ENCODE data around the gene NFIC.

NFIC gene

GRCh38 chr19:3357992-3358688 lies 8.2 kb upstream of the NFIC start:
- Histone ChIP-seq H3K4me3 (ENCODE audit: low read length) (no peak overlapping the region), H3K79me2 (ENCODE audit: low read length) (no peaks in the 10 kb centered on the region), H3K27ac (ENCODE audit: low read length) (no peak overlapping the region), H2AFZ (ENCODE audit: low read length) (no peak overlapping the region), H3K36me3 (replicated peaks; ENCODE audit: insufficient read depth, low read length) (no peaks in the 10 kb centered on the region), H3K9me2 (replicated peaks; ENCODE audit: insufficient read depth, low read length) (no peaks in the 10 kb centered on the region), H3K9me3 (replicated peaks; ENCODE audit: insufficient read depth, low read length) (no peaks in the 10 kb centered on the region), H3K4me1 (ENCODE audit: low read length) (no peaks in the 10 kb centered on the region), H4K20me1 (ENCODE audit: insufficient read depth, low read length) (no peaks in the 10 kb centered on the region), H3K9ac (ENCODE audit: low read length) (no peak overlapping the region), H3K4me2 (ENCODE audit: low read depth, low read length) (no peak overlapping the region), H3F3A (ENCODE audit: insufficient read depth, low read length) (no peaks in the 10 kb centered on the region), H3K27me3 (replicated peaks; ENCODE audit: insufficient read depth, low read length) (peaks cover 79% of the 10 kb centered on the region)
- no peak for TF ChIP-seq EZH2 (optimal IDR thresholded peaks at IDR 0.05; ENCODE audit: low read depth, low read length)
- TF ChIP-seq CTCF (IDR thresholded peaks at IDR 0.05; ENCODE audit: low read length): no peak
- TF ChIP-seq EZH2phosphoT487 (IDR thresholded peaks at IDR 0.05; ENCODE audit: low read length): no peak
- DNase-seq: no peak

- H3K27ac ChIP-seq (ENCODE audit: low read length): no peak overlapping the region
- H3K4me3 ChIP-seq (ENCODE audit: low read length): peak overlapping the region; percentile 36; the same call in 1 of the 2 replicates
- H3K9ac ChIP-seq (ENCODE audit: low read length): no peak overlapping the region
- H4K20me1 ChIP-seq (ENCODE audit: insufficient read depth, low read length): no peaks in the 10 kb centered on the region
- no peaks in the 10 kb centered on the region for H3K9me3 ChIP-seq (replicated peaks; ENCODE audit: insufficient read depth, low read length)
- H2AFZ ChIP-seq (ENCODE audit: low read length): no peak overlapping the region
- no peaks in the 10 kb centered on the region for H3K79me2 ChIP-seq (ENCODE audit: low read length)
- no peaks in the 10 kb centered on the region for H3K4me1 ChIP-seq (ENCODE audit: low read length)
- peak overlapping the region; percentile 44; the same call in 1 of the 2 replicates for H3K4me2 ChIP-seq (ENCODE audit: low read depth, low read length)
- H3K36me3 ChIP-seq (replicated peaks; ENCODE audit: insufficient read depth, low read length): no peaks in the 10 kb centered on the region
- TF ChIP-seq CTCF (IDR thresholded peaks at IDR 0.05; ENCODE audit: low read length): no peak
- no peak for DNase-seq
- no peaks in the 10 kb centered on the region for H3K9me2 ChIP-seq (replicated peaks; ENCODE audit: insufficient read depth, low read length)
- H3K27me3 ChIP-seq (replicated peaks; ENCODE audit: insufficient read depth, low read length): peaks cover 78% of the 10 kb centered on the region
- H3F3A ChIP-seq (ENCODE audit: insufficient read depth, low read length): no peaks in the 10 kb centered on the region
These were observed 7.7 kb upstream of the NFIC start for GRCh38 chr19:3358689-3359014.

GRCh38 chr19:3359015-3359918 lies 7.1 kb upstream of the NFIC start:
- Histone ChIP-seq H4K20me1 (ENCODE audit: insufficient read depth, low read length) (no peaks in the 10 kb centered on the region), H3K9me3 (replicated peaks; ENCODE audit: insufficient read depth, low read length) (no peaks in the 10 kb centered on the region), H3K36me3 (replicated peaks; ENCODE audit: insufficient read depth, low read length) (no peaks in the 10 kb centered on the region), H3K4me1 (ENCODE audit: low read length) (no peaks in the 10 kb centered on the region), H3K79me2 (ENCODE audit: low read length) (no peaks in the 10 kb centered on the region), H3F3A (ENCODE audit: insufficient read depth, low read length) (no peaks in the 10 kb centered on the region), H3K9ac (ENCODE audit: low read length) (no peak overlapping the region), H3K27me3 (replicated peaks; ENCODE audit: insufficient read depth, low read length) (peaks cover 83% of the 10 kb centered on the region), H3K4me2 (ENCODE audit: low read depth, low read length) (peak overlapping the region; percentile 44), H3K4me3 (ENCODE audit: low read length) (peak overlapping the region; percentile 65; the same call in 1 of the 2 replicates), H3K27ac (ENCODE audit: low read length) (no peak overlapping the region), H3K9me2 (replicated peaks; ENCODE audit: insufficient read depth, low read length) (no peaks in the 10 kb centered on the region), H2AFZ (ENCODE audit: low read length) (peak overlapping the region; percentile 74; the same call in 1 of the 2 replicates)
- TF ChIP-seq CTCF (IDR thresholded peaks at IDR 0.05; ENCODE audit: low read length) (no peak), EZH2phosphoT487 (IDR thresholded peaks at IDR 0.05; ENCODE audit: low read length) (no peak), EZH2 (optimal IDR thresholded peaks at IDR 0.05; ENCODE audit: low read depth, low read length) (no peak)
- DNase-seq: peak; percentile 31

Data from MM.1S (cell line).